ENCODE data around the gene REN. TPM values are rescaled to one million over a fixed set of nuclear protein-coding genes. Genes with fewer than 3 reads are reported as not detected.
A peak's percentile ranks its signal among the peaks of the same experiment; 100 is the strongest.

Gene REN
- total and polyA plus RNA-seq, 9 donors = 1.0 to 71.6 (median 3.7) TPM

DNA sequence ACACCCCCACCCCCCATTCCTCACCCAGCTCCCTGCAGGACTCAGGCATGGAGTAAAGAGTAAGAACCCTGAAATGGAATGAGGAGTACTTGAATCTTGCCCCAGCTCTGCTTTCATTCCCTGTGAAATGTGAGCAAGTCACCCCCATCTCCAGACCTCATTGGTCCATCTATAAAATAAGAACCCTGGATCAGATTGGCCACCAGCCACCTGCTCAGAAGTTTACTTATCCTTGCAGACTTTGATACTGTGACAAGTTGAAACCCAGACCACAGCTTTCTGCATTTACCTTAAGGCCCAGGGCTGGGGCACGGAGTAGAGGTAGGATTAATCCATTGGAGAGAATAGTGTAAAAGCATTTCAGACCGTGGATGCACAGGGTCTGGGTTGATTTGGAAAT lies 27.9 kb upstream of the REN start:
- Histone ChIP-seq H3K36me3 (no peaks in the 10 kb centered on the region), H3K9me3 (no peaks in the 10 kb centered on the region), H3K4me3 (no peak overlapping the region), H3K27me3 (no peaks in the 10 kb centered on the region), H3K4me1 (ENCODE audit: insufficient read depth) (peaks cover 10% of the 10 kb centered on the region), H3K27ac (no peak overlapping the region)
- peak in 1 of 5 donors; percentile 12 for DNase-seq
- 78 to 85% (median 79%) methylated on average over 2 of the region's 2 CpGs for WGBS, 3 donors
- no peak for TF ChIP-seq POLR2A (IDR thresholded peaks at IDR 0.05)
- TF ChIP-seq, protein P1, sequence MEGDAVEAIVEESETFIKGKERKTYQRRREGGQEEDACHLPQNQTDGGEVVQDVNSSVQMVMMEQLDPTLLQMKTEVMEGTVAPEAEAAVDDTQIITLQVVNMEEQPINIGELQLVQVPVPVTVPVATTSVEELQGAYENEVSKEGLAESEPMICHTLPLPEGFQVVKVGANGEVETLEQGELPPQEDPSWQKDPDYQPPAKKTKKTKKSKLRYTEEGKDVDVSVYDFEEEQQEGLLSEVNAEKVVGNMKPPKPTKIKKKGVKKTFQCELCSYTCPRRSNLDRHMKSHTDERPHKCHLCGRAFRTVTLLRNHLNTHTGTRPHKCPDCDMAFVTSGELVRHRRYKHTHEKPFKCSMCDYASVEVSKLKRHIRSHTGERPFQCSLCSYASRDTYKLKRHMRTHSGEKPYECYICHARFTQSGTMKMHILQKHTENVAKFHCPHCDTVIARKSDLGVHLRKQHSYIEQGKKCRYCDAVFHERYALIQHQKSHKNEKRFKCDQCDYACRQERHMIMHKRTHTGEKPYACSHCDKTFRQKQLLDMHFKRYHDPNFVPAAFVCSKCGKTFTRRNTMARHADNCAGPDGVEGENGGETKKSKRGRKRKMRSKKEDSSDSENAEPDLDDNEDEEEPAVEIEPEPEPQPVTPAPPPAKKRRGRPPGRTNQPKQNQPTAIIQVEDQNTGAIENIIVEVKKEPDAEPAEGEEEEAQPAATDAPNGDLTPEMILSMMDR (IDR thresholded peaks at IDR 0.05) = no peak
- no peak for TF ChIP-seq EP300 (IDR thresholded peaks at IDR 0.05)
- intact Hi-C loops (cut with DNase I) = no loop called here

DNA sequence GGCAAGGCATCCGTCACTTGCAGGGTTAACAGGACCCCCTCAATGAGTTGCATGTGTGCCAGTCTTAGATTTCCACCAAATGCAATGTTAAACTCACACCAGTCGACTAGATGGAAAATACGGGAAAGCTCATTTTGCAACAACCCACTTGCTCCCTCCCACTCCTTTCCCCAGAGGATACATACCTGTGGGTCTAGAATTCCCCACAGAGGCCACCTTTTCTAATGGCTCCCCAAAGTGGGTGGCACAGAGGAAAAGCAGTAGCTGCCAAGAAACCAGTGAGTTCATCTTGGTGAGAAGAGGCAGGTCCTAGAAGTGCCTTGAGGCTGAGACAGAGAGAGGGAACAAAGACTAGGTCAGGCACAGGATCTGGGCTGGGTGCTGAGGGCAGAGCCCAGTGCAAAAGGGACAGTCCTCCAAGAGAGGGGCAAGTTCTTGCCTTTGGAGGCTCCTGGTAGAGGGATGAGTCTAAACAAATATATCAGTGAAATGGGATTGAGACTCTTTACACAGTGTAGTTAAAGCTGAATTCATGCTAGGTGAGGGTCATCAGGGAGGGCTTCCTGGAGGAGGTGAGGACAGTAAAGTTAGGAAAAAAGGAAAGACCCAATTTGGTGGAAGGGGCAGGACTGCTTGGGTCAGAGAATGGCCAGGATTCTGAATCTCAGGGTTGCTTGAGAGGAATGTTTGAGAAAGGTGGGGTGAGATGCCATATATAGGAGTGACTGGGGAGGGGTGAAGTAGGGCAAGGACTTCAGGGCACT lies 26.6 kb upstream of the REN start:
- Histone ChIP-seq H3K36me3 (no peaks in the 10 kb centered on the region), H3K27me3 (no peaks in the 10 kb centered on the region), H3K4me1 (ENCODE audit: insufficient read depth) (peaks cover 3% of the 10 kb centered on the region), H3K27ac (no peak overlapping the region), H3K4me3 (no peak overlapping the region), H3K9me3 (no peaks in the 10 kb centered on the region)
- no peak for DNase-seq
- intact Hi-C loops (cut with DNase I) = no loop called here
- WGBS, 3 donors = 69 to 84% (median 73%) methylated on average over 3 of the region's 3 CpGs
- TF ChIP-seq EP300 (IDR thresholded peaks at IDR 0.05) (no peak), POLR2A (IDR thresholded peaks at IDR 0.05) (no peak)
- TF ChIP-seq, protein P1 (IDR thresholded peaks at IDR 0.05) = no peak

DNA sequence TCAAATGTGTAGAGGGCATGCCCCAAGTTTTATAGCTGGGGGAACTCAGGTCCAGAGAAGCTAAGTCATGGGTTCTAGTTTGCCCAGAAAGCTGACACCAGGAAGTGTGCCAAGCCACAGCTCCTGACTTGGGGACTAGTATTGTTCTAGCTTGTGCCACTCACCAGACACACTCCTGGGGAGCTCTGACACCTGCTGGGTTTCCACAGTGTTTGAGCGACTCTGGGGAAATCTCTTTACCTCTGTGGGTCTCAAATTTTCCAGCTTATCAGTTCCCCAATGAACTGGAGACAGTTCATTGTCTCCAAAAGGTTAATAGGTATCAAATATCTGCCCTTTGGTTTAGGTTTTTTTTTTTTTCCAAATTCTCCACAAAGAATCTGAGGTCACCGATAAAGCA lies 25.9 kb upstream of the REN start:
- TF ChIP-seq EP300 (IDR thresholded peaks at IDR 0.05) = no peak
- TF ChIP-seq, protein P1 (IDR thresholded peaks at IDR 0.05) = no peak
- TF ChIP-seq POLR2A (IDR thresholded peaks at IDR 0.05) = no peak
- H3K4me1 ChIP-seq (ENCODE audit: insufficient read depth) = peaks cover 3% of the 10 kb centered on the region
- no peaks in the 10 kb centered on the region for H3K9me3 ChIP-seq
- intact Hi-C loops (cut with DNase I) = no loop called here
- H3K4me3 ChIP-seq = no peak overlapping the region
- no peaks in the 10 kb centered on the region for H3K36me3 ChIP-seq
- no peaks in the 10 kb centered on the region for H3K27me3 ChIP-seq
- 90 to 98% (median 97%) methylated on average over 2 of the region's 2 CpGs for WGBS, 3 donors
- H3K27ac ChIP-seq = no peak overlapping the region
- no peak for DNase-seq

DNA sequence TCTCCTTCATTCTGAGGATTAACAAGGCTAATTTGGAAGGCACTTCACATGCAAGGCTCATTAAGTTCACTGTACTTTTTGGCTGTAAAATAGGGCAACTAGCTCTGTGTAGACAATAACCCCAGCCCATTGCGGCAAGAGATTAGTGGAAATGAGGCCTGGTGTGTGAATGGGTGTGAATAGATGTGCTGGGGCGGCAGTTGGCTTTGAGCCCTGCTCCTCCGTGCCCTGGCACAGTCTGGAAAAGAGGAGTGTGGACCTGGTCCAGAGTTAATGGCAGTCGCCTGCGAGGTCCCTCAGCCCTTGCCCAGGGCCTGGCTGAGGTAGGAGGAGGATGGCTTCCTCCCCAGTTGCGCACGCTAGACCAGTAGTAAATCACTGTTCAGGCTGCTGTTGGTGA lies 25.3 kb upstream of the REN start:
- Histone ChIP-seq H3K4me1 (ENCODE audit: insufficient read depth) (peaks cover 3% of the 10 kb centered on the region), H3K27ac (no peak overlapping the region), H3K9me3 (no peaks in the 10 kb centered on the region), H3K4me3 (no peak overlapping the region), H3K36me3 (no peaks in the 10 kb centered on the region), H3K27me3 (no peaks in the 10 kb centered on the region)
- TF ChIP-seq EP300 (IDR thresholded peaks at IDR 0.05) (no peak), POLR2A (IDR thresholded peaks at IDR 0.05) (no peak)
- TF ChIP-seq, protein P1 (IDR thresholded peaks at IDR 0.05) = no peak
- DNase-seq = peak in 1 of 5 donors; percentile 35
- intact Hi-C loops (cut with DNase I) = no loop called here
- WGBS, 3 donors = 80 to 94% (median 83%) methylated on average over 7 of the region's 7 CpGs

Data from ovary (tissue), 9 donors.